Skin epidermis (tissue), 12 donors: Measurements from ENCODE around the gene ESRRA.

ENCODE experiments used
- H3K27ac ChIP-seq, 21 experiments: fragments of 200-600 bp; sonication (generic) in 11 of 21; one replicate each; pipeline ENCODE4 v1.5.0; 2020; ENCODE audit warnings: mild to moderate bottlenecking in 3 of 21, inconsistent platforms in 2 of 21, moderate library complexity in 2 of 21
- H3K4me3 ChIP-seq, 7 experiments: fragments of 200-600 bp; sonication (generic) in 2 of 7; one replicate each; pipeline ENCODE4 v1.5.0; 2020; ENCODE audit warnings: inconsistent platforms in 2 of 7, mild to moderate bottlenecking in 2 of 7, moderate library complexity in 1 of 7

ESRRA gene

GRCh38 chr11:64341851-64342791 lies 36.8 kb downstream of the ESRRA start:
- Histone ChIP-seq H3K27ac (peak overlapping the region; percentile 7 to 78 (median 55)), H3K4me3 (peak overlapping the region in 5 of 7 experiments; percentile 5 to 32 (median 15))

GRCh38 chr11:64342869-64343745 lies 37.8 kb downstream of the ESRRA start:
- Histone ChIP-seq H3K4me3 (peak overlapping the region in 1 of 7 experiments; percentile 15), H3K27ac (peak overlapping the region in 3 of 21 experiments; percentile 9 to 57 (median 48))

- Histone ChIP-seq H3K4me3 (no peak overlapping the region), H3K27ac (no peak overlapping the region)
Observed at GRCh38 chr11:64343767-64344559, 38.6 kb downstream of the ESRRA start.

- H3K4me3 ChIP-seq, result no peak overlapping the region
- no peak overlapping the region for H3K27ac ChIP-seq
Observed at GRCh38 chr11:64344787-64345186, 39.5 kb downstream of the ESRRA start.

- Histone ChIP-seq H3K27ac (peak overlapping the region in 2 of 21 experiments; percentile 1 to 16), H3K4me3 (no peak overlapping the region)
Observed at GRCh38 chr11:64347193-64347867, 42.0 kb downstream of the ESRRA start.

GRCh38 chr11:64348383-64349024 lies 43.2 kb downstream of the ESRRA start:
- H3K27ac ChIP-seq, result peak overlapping the region in 5 of 21 experiments; percentile 16 to 51 (median 31)
- H3K4me3 ChIP-seq, result no peak overlapping the region

GRCh38 chr11:64349025-64349387 lies 43.7 kb downstream of the ESRRA start:
- H3K4me3 ChIP-seq, result no peak overlapping the region
- H3K27ac ChIP-seq, result no peak overlapping the region

GRCh38 chr11:64349404-64349803 lies 44.1 kb downstream of the ESRRA start:
- H3K27ac ChIP-seq, result no peak overlapping the region
- H3K4me3 ChIP-seq, result no peak overlapping the region

GRCh38 chr11:64351136-64351631 lies 45.9 kb downstream of the ESRRA start:
- H3K4me3 ChIP-seq, result no peak overlapping the region
- H3K27ac ChIP-seq, result no peak overlapping the region

- Histone ChIP-seq H3K4me3 (no peak overlapping the region), H3K27ac (no peak overlapping the region)
Observed at GRCh38 chr11:64352099-64352994, 47.0 kb downstream of the ESRRA start.

GRCh38 chr11:64352995-64353714 lies 47.8 kb downstream of the ESRRA start:
- Histone ChIP-seq H3K27ac (no peak overlapping the region), H3K4me3 (no peak overlapping the region)

- H3K4me3 ChIP-seq, result no peak overlapping the region
Observed at GRCh38 chr11:64353715-64354506, 48.6 kb downstream of the ESRRA start.

GRCh38 chr11:64355078-64355940 lies 50.0 kb downstream of the ESRRA start:
- Histone ChIP-seq H3K27ac (peak overlapping the region in 6 of 21 experiments; percentile 14 to 54 (median 42)), H3K4me3 (no peak overlapping the region)

More at GRCh38 chr11:64353715-64354506, 48.6 kb downstream of the ESRRA start:
- no peak overlapping the region for H3K27ac ChIP-seq

- Histone ChIP-seq H3K4me3 (no peak overlapping the region), H3K27ac (peak overlapping the region in 4 of 21 experiments; percentile 41 to 92 (median 86))
Observed at GRCh38 chr11:64356498-64357411, 51.4 kb downstream of the ESRRA start.
